GM04504 (cell line): ENCODE results near the gene FYN.

Source experiments
- DNase-seq: peaks from one replicate; pipeline ENCODE4 v3.0.0-alpha.2; 2012; ENCODE audit warnings: low read depth

The FYN gene

GRCh38 chr6:111747829-111748228 lies 125.4 kb downstream of the FYN start:
- DNase-seq: no peak

DNA sequence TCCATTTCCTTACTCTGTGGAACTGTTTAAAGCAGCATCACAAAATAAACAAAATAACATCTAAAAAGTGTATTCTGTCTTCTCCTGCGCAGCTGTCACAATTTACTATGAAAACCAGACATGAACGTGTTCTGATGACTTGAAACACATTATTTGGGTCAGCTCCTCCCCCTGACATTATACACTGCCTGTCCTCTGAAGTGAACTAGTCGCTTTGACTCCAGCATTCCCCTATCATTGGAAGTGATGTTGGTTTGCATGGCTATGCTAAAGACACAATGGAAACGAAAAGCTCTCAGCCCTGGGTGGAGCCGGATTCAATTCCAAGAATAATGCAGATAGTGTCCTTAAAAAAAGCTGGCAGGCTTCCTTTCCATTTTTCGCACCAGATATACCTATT lies 125.9 kb downstream of the FYN start:
- no peak for DNase-seq

- DNase-seq: no peak
Observed at GRCh38 chr6:111746983-111747382, 126.3 kb downstream of the FYN start.

DNA sequence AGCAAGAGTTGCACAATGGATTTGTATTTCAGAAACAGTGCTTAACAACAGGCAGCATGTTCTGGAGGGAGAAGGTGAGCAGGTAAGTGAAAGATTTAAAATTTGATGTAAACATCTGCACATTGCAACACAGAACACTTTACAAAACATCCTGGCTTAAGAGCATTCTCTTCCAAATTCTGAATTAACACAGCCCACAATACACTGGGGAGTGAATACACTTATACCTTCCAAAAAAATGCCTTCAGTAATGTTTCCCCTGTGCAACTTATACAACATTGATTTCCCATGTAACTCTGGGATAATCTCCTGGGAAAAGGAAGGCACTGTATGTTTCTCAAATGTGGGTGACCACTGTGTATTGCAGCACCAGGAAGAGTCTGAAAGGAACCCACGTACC lies 127.6 kb downstream of the FYN start:
- no peak for DNase-seq

GRCh38 chr6:111745186-111745585 lies 128.1 kb downstream of the FYN start:
- no peak for DNase-seq

GRCh38 chr6:111743862-111744692 lies 129.2 kb downstream of the FYN start:
- DNase-seq: no peak

DNA sequence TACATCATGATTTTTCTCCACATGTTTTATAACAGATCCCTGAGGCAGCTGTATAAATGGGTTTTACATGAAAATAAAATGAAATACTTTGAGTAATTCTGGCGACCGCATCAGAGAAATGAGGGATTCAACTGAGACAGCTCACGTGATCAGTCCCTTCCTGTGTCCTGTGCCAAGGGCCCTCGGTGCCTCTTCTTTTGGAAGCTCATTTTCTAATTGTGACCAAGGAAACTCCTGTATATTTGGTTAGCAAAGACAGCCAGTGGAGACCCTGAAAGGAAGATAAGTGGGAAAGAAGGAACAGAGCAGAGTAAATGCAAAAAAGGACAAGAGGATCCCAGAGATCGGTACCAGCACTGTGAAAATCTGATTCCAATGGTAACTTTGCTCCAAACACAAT lies 129.9 kb downstream of the FYN start:
- no peak for DNase-seq

GRCh38 chr6:111741177-111741952 lies 131.9 kb downstream of the FYN start:
- no peak for DNase-seq

DNA sequence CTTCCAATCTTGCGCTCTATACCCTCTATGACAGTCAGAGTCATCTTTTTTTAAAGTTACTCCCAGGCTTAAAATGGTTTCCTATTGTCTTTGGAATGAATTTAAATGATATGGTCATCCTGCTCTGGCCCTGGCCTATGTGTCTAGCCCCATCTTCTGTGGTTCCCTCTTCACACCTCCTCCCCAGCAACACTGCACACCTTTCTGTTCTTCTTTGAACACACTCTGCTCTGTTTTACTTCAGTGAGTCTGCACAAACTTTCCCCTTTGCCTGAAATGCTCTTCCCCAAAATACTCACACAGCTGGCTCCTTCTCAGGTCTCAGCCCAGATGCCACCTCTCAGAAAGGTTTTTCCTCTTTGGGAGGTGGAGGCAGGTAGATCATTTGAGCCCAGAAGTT lies 132.7 kb downstream of the FYN start:
- no peak for DNase-seq

- DNase-seq: no peak
Observed at GRCh38 chr6:111739257-111739696, 134.0 kb downstream of the FYN start.

DNA sequence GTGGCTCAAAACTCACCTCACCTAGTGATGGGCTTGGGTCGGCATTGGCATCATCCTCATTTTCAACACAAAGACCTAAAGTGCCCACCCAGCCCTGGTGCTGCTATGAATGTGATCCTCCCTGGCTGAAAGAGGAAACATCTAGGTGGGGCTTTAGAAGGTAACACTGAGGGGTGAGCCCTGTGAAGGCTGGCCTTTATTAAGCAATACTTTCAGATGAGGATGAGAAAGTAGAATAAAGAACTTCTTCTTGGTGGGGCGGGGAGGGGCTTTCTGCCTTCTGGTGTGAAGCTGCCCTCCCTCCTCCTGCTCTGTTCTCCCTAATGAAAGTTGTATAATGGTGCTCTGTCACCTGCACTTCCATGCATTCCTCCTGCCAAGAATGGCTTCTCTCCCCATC lies 134.6 kb downstream of the FYN start:
- no peak for DNase-seq

DNA sequence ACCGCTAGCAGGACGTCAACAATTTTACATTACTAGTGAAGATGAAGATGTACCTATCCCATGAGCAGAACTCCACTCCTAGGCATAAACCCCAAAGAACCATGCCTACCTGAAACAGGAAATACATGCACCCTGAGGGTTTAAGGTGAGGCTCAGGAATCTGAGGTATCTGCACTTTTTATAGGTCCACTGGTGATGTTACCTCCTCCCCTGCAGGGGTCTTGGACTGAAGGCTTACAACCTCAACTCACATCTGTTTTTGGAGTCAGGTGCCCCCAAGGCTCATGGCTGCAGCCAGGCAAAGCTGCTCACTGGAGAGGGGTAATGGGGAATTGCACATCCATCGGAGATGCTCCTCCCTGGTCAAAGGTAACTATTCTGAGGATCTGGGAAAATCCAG lies 135.1 kb downstream of the FYN start:
- DNase-seq: no peak

GRCh38 chr6:111737065-111737521 lies 136.2 kb downstream of the FYN start:
- DNase-seq: no peak

DNA sequence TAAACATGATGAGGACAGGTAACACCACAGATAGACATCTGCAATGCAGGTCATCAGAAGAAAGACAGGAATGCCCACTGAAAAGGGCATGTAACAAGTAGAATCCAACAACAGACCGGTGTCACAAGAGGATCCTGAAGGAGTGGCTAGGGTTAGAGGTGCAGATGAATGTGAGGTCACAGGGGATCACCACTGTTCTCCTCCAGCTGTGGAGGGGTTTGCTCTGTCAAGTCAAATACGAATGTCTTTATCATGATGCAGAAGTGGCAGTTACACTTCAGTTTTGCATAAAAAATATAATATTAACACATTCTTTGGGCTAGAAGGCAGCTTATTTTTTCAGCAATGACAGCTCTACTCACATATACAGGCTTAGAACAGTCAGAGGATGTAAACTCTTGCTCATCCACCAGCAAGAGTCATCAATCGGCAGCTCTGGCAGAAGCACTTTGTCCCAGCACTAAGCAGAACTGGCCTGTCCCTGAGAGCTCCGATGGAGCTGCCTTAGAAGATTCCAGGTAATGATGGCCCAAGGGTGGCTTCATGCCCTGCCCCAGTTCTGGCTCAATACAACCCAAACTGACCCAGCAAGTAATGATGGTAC lies 137.1 kb downstream of the FYN start:
- DNase-seq: no peak

DNA sequence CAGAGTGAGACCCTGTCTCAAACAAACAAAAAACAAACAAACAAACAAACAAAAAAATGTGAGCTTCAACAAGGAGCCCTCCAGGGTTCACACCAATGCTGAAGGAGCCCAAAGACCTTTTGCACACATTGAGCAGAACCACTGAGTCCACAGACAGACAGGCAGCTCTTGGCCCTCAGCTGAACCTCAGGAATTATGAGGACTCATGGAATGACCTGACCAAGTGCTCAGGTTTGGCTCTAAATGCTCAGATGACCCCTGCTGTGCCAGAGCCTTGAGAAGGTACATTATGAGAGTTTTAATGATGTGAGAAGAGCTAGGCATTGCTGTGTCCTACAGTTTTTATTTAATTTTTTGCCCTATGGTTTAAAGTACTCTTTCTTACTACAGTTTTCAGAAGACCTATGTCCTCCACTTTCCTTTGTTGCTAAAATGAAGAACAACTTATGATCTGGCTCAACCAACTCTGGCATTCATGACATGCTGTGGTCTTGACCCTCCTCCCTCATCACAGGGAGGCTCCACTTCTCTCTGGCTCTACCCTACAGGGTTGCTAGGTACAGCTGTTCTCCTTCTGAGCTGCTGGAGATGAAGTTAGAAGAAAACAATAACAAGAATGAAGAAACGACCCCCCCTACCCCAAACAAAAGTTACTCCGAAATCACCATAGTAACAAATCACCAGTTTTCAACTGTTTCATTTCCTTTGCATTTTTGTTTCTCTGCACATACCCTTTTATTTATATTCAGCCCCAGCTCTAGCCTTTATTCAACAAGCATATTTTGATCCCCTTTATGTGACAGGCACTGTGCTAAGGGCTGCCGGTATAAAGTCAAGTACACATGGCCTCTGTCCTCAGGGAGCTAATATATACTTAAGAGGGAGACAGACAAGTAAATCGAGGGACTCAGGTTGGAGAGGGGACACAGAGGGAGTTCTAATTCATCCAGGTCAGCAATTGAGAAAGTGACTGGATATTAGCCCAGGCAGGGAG lies 138.9 kb downstream of the FYN start:
- DNase-seq: no peak

- DNase-seq: no peak
Observed at GRCh38 chr6:111732390-111732789, 140.9 kb downstream of the FYN start.

GRCh38 chr6:111731456-111732195 lies 141.6 kb downstream of the FYN start:
- no peak for DNase-seq

- no peak for DNase-seq
Observed at GRCh38 chr6:111730864-111731263, 142.4 kb downstream of the FYN start.

DNA sequence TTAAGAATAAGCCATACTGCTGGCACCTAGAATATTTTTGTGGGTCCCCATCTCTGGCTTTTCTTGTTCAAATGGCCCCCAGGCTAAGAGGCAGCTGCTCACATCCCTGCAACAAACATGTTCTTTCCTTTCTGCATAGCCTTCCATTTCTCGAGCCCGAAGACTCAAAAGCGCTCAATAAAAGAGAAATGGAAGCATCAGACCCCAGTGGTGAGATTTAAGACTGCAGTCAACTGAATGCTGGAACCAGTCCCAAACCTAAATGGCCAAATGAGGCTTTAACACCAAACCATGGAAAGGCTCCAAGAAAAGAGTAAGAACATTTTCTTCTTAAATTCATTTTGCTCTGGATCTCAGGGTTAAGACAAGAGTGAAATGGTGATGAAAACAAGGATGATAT lies 145.4 kb downstream of the FYN start:
- no peak for DNase-seq

GRCh38 chr6:111727041-111727440 lies 146.2 kb downstream of the FYN start:
- peak; percentile 50 for DNase-seq
